ENCODE data around the gene EIF2B4. TPM values are rescaled to one million over a fixed set of nuclear protein-coding genes. Genes with fewer than 3 reads are reported as not detected.

Gene EIF2B4
- total and polyA plus RNA-seq, 9 of the 15 experiments (the other 6 are each of a cell fraction or from before 2014, with no cell fraction given): 29.7 to 80.3 (median 58.9) TPM

DNA sequence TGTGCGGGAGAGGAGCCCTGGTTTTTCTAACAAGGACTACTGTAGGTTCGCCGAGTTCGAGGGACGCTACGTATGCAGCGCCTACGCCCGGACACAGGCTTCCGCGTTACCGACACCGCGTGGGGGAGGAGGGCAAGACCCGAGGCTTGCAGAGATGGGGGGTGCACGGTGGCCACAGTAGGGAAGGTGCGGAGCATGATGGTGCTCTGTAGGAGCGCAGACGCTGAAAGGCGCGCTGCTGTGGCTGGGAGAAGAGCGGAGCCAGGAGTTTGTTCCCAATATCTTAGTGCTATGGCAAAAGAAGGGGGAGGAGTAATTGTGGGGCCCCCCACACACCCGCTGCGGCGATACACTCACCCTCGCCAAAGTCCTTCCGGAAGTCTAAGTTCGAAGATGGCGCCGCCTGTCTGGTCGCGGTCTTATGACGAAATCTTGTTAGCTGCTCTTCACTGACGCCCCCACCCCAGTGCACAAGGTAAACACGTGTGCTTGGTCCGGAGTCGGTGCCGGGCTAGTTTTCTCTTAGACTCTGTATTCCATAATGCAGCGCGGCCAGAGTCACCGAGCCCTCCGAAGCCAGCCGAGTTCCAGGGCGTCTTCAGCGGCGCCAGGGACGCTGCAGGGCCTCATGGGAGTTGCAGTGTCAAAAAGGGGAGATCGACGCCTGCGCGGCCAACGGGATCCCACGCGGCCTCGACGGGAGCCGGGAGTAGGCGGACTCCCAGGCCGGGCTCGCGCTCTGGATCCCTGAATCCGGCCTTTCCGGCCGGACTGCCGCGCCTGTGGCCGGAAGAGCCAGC is 13.6 kb downstream of the EIF2B4 start, which contains the start of gene GTF3C2 (continued):
- TF ChIP-seq MECOM (CRISPR knock-in tag; IDR thresholded peaks at IDR 0.05) (no peak), HDAC2 (IDR thresholded peaks at IDR 0.05) (peak; percentile 69; the same call in 1 of the 2 replicates), TCF7 (IDR thresholded peaks at IDR 0.05; ENCODE audit: borderline replicate concordance) (0 out of 2 replicates have a peak, but pooled peaks have one; percentile 24), PHTF2 (CRISPR knock-in tag; IDR thresholded peaks at IDR 0.05) (no peak), MCM5 (IDR thresholded peaks at IDR 0.05; ENCODE audit: low read depth) (no peak), ZFP91 (CRISPR knock-in tag; IDR thresholded peaks at IDR 0.05) (no peak), CCNT2 (IDR thresholded peaks at IDR 0.05; ENCODE audit: borderline replicate concordance, extremely low read depth, insufficient read length, low read depth, low read length) (no peak), GTF2A2 (tag; IDR thresholded peaks at IDR 0.05) (no peak), EHMT2 (IDR thresholded peaks at IDR 0.05) (no peak), ZNF174 (CRISPR knock-in tag; IDR thresholded peaks at IDR 0.05) (no peak), CBX3 (IDR thresholded peaks at IDR 0.05; ENCODE audit: borderline replicate concordance in 1 of 2, low read length in 2 of 2) (no peak; a peak in 1 of 3 replicates), ZNF586 (CRISPR knock-in tag; conservative IDR thresholded peaks at IDR 0.05) (no peak), ZNF551 (CRISPR knock-in tag; IDR thresholded peaks at IDR 0.05) (no peak), RBBP5 (IDR thresholded peaks at IDR 0.05; ENCODE audit: borderline replicate concordance, insufficient read depth, low read length, poor library complexity, severe bottlenecking) (peak; percentile 86), ELK3 (CRISPR knock-in tag; IDR thresholded peaks at IDR 0.05) (no peak), ZNF518B (CRISPR knock-in tag; IDR thresholded peaks at IDR 0.05) (no peak), RUNX1 (IDR thresholded peaks at IDR 0.05; ENCODE audit: low read depth) (no peak), KLF1 (tag; IDR thresholded peaks at IDR 0.05) (peak; percentile 71)
- TF ChIP-seq, protein P1, sequence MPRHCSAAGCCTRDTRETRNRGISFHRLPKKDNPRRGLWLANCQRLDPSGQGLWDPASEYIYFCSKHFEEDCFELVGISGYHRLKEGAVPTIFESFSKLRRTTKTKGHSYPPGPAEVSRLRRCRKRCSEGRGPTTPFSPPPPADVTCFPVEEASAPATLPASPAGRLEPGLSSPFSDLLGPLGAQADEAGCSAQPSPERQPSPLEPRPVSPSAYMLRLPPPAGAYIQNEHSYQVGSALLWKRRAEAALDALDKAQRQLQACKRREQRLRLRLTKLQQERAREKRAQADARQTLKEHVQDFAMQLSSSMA (CRISPR knock-in tag; IDR thresholded peaks at IDR 0.05): 0 out of 2 replicates have a peak, but pooled peaks have one; percentile 10
- TF ChIP-seq, protein P2, sequence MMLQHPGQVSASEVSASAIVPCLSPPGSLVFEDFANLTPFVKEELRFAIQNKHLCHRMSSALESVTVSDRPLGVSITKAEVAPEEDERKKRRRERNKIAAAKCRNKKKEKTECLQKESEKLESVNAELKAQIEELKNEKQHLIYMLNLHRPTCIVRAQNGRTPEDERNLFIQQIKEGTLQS (IDR thresholded peaks at IDR 0.05): peak; percentile 86
- TF ChIP-seq, protein P2 (CRISPR knock-in tag; conservative IDR thresholded peaks at IDR 0.05): no peak

All from K562 (cell line).